HG02870 (cell line): Measurements from ENCODE around the gene SHMT1.
"Not testable (repeated sequence)": the region's sequence is repeated elsewhere in the genome, so short reads cannot be mapped to it uniquely, and the experiment has no call there.

Experiments
- ATAC-seq: cut with Tn5 transposase; IDR thresholded peaks from one replicate; pipeline ENCODE4 v1.9.1; 2021; ENCODE audit warnings: mild to moderate bottlenecking, moderate library complexity; ENCODE audit not compliant: unreplicated experiment

SHMT1 gene

GRCh38 chr17:18326572-18326971 is 36.8 kb downstream of the SHMT1 start:
- no peak for ATAC-seq

DNA sequence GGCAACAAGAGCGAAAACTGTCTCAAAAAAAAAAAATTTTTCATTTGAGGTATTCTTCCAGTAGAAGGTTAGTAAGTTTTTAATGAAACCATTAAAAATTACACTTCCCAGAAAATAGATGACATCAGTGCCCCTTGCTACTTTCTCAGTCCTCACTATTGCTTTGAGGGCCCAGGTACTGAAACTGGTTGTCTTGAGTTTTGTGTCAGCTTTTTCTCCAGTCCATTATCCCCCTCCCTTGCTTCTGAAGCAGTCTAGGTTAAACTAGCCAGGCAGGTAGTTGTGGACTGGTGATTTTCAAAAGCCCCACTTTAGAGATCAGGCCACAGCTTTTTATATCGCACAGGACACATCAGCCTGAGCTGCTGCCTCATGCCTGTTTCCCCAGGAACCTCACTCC is 37.3 kb downstream of the SHMT1 start:
- ATAC-seq, result no peak

DNA sequence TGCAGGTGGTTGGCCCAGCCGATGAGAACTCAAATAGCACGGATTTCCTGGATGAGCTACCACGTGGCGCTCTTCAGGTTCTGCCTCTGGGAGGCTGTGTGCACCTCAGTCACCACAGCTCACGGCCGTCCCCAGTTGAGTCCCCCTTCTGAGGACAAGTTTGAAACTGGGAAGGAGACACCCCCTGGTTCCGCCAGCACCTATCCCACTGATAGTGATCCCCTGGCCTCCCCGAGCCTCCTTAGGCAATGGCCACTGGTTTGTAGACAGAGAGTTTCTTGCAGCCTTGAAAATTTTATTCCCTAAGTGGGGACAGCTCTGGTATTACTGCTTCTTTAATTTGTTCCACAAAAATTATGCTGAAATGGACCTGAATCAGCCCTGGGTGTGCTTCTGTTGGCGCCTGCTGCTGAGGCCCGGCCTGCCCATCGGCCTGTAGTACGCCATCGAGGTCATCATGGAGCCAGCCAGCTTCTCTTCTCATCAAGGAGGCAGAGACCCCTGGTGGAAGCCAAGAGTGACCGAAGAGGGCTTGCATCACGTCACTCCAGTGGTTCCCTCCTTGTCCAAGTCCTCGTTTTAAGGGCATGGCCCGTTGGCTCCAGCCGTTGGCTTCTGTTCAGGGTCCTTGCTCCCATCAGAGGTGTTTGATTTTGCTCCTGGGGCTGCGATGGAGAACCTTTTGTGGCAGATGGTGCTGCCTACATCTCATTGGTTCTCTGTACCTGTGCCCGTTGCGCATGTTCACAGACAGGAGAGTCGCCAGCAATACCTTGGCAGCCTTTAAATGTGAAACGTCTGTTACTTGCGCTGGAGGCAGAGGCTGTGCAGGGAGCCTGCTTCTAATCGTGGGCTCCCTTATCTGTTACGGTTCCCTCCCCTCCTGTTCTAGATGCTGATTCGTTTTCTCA is 39.0 kb downstream of the SHMT1 start:
- no peak for ATAC-seq

DNA sequence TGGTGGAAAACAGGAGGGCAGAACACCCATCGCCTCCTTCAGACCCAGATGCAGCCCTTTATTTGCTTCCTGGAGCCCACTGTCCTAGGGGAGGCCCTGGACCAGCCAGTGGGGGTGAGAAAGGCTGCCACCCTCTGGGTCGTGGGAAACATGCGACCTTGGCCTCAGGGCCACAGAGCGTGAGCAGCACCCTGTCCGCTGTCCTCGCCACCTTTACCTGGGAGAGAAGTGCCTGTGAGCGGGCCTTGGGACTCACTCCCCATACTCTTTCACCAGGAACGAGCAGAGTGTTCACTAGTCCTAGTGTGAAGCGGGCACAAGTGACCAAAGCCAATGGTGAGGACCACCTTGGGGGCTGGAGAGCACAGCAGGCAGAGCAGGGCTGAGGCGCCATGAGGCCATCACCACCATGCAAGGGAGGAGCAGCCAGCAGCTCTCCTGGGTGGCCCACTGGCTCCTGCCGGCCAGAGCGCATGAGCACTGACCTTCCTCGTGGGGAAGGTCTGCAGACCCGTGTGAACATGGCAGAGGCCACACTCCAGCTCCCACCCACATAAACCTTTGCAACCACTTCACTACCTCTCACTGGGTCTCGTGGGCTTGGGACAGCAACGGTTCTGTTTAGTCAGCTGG is 39.7 kb downstream of the SHMT1 start:
- ATAC-seq, result no peak

DNA sequence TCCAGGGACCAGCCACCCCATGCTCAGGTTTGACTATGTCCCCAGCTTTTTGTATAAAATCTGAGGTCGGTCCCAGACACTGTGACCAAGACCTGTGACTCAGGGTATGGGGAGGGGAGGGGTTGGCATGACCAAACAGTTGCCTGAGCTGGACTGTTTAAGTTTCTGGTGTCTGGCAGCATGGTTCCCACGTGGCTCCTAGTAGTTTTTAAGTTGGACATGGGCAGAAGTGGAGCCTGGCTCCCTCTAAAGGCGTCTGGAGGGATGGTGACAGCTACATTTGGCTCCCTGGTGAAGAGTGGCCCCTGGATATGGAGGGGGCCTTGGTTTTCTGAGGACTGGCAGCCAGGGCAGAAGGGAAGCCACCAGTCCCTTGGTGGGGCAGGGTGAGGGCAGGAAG is 40.3 kb downstream of the SHMT1 start:
- no peak for ATAC-seq

- no peak for ATAC-seq
Observed at GRCh38 chr17:18322522-18322921, 40.8 kb downstream of the SHMT1 start.

- ATAC-seq, result no peak
Observed at GRCh38 chr17:18321309-18321708, 42.0 kb downstream of the SHMT1 start.

- no peak for ATAC-seq
Observed at GRCh38 chr17:18320301-18320700, 43.0 kb downstream of the SHMT1 start.

DNA sequence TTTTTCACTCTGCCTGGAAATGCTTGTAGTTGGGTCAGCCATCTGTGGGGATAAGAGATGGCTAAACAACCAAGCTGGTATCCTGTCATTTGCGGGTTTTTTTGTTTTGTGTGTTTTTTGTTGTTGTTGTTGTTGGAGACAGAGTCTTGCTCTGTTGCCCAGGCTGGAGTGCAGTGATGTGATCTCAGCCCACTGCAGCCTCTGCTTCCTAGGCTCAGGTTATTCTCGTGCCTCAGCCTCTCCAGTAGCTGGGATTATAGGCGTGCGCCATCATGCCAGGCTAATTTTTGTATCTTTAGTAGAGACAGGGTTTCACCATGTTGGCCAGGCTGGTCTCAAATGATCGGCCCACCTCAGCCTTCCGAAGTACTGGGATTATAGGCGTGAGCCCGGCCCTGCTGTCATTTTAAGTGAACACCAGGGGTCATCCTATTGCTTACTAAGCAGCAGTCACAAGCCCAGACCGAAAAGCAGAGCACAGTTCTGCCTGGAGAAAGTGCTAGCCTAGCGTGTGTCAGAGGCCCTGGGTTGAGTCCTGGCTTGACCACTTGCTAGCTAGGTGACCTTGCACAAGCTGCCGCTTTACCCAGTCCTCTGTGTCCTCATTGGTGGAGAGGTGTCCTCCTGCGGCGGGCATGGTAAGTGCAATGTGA is 43.6 kb downstream of the SHMT1 start:
- no peak for ATAC-seq

- no peak for ATAC-seq
Observed at GRCh38 chr17:18318771-18319450, 44.4 kb downstream of the SHMT1 start.

GRCh38 chr17:18318117-18318516 is 45.2 kb downstream of the SHMT1 start:
- ATAC-seq, result no peak

GRCh38 chr17:18315961-18316360 is 47.4 kb downstream of the SHMT1 start:
- no peak for ATAC-seq

DNA sequence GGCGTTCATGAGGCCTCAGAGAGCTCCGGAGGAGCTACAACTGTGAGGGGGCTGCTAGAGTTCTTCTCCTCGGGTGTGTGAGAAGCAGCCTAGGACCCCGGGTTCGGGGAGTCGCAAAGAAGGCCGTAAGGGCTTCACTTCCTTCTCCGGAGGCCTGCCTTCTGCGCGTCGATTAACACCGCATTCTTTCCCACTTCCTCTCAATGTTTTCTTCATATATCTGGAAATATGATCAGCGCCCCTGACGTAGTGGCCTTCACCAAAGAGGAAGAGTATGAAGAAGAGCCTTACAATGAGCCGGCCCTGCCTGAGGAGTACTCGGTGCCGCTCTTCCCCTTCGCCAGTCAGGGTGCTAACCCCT is 47.8 kb downstream of the SHMT1 start:
- ATAC-seq, result no peak

GRCh38 chr17:18314731-18315561 is 48.4 kb downstream of the SHMT1 start, which contains the start of the genes SMCR8 and TOP3A:
SMCR8 (plus strand) TSS chr17:18315293; CDS start chr17:18315790, 497 bp downstream.
TOP3A (minus strand) TSS chr17:18314994; CDS start chr17:18314778, 216 bp downstream.
- peak; percentile 83 for ATAC-seq

DNA sequence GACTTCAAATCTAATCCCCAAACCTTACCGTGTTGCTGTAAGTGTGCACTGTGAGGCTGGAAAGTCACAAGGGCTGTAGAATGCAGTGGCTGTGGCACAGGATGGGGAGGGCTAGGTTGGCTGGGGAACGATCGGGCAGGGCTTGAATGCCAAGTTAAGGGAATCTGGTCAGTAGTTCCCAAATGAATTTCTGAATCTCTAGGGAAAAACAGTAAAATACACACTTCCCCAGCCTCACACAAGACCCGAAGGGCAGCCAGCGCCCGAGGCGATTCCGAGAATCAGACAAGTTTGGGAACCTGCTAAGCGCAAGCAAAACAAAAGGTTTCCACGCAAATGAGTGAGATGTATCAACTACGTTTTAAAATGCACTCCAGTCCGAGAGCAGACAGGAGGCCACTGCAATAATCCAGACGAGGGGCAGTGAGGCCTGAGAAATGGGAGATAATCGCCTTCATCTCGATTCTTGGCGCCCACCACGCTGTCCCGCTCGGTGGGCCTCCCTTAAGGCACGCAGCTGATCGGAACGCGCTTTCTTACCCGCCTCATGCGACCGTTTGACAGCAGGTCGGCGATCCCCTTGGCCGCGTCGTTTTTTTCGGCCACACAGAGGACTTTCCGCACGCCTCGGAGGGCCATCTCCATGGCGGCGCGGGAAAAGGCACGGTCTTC is 49.2 kb downstream of the SHMT1 start:
- no peak for ATAC-seq

GRCh38 chr17:18309202-18309601 is 54.1 kb downstream of the SHMT1 start:
- ATAC-seq, result no peak

DNA sequence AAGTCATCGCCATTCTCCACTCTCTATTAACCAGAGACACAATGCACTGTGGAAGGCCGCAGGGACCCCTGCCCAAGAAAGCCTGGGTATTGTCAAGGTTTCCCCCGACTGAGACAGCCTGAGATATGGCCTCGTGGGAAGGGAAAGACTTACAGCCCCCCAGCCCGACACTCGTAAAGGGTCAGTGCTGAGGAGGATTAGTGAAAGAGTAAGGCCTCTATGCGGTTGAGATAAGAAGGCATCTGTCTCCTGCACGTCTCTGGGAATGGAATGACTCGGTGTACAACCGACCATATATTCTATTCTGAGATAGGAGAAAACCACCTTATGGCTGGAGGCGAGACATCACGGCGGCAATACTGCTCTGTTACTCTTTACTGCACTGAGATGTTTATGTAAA is 60.1 kb downstream of the SHMT1 start:
- not testable (repeated sequence) for ATAC-seq

DNA sequence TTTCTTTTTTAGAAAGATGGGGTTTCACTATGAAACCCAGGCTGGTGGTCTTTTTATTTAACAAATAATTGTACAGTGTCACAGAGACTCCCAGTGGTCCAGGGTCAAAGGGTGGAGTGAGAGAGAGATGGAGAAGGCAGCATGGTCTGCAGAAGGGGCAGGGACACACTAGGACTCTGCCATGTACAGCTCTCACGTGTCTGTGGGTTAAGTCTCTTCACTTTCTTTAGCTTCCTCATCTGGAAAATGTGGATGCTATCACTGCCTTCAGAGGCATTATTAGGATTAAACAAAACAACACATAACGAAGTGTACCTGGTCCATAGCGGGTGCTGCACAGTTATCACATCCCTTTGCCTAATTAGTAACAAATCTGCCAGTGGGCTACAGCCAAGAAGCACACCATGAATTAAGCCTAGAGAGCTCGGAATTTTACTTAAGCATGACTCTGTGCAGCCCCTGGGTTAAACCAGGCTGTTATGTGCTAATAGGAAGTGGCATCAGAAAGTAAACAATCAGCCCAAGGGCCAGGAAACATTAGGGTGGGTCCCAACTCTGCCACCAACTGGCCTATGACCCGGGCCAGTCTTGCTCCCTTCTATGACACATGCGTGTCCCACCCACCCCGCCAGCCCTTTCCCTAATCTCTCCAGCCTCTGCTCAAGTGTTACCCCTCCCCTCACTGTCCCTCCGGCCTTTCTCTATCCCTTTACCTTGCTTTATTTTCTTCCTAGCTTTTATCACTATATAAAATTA is 62.4 kb downstream of the SHMT1 start:
- no peak for ATAC-seq

DNA sequence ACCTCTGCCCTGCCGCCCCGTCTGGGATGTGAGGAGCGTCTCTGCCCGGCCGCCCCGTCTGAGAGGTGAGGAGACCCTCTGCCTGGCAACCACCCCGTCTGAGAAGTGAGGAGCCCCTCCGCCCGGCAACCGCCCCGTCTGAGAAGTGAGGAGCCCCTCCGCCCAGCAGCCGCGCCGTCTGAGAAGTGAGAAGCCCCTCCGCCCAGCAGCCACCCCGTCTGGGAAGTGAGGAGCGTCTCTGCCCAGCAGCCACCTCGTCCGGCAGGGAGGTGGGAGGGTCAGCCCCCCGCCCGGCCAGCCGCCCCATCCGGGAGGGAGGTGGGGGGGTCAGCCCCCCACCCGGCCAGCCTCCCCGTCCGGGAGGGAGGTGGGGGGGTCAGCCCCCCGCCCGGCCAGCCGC is 65.3 kb downstream of the SHMT1 start:
- ATAC-seq, result not testable (repeated sequence)
